Tibial nerve (tissue), 4 donors: ENCODE data around the gene PPIL4.

Experiments
- CTCF ChIP-seq, 5 experiments: fragments of 200-600 bp in 3 of 5; fragments of 450-650 bp in 2 of 5; sonication (generic) in 3 of 5; IDR thresholded peaks; one replicate each; pipeline ENCODE4 v1.5.1; 2016 to 2019; ENCODE audit warnings: antibody characterized with exemption in 5 of 5, mild to moderate bottlenecking in 3 of 5, moderate library complexity in 2 of 5
- EP300 ChIP-seq, 2 donors: sonication (generic); formaldehyde crosslinking; IDR thresholded peaks; one replicate each; pipeline ENCODE4 v1.6.1; 2017; ENCODE audit warnings: antibody characterized with exemption in 2 of 2, mild to moderate bottlenecking in 1 of 2

GRCh38 chr6:149468179-149468578 lies 77.7 kb downstream of the PPIL4 start:
- TF ChIP-seq CTCF (IDR thresholded peaks at IDR 0.05) (no peak), EP300 (IDR thresholded peaks at IDR 0.05) (no peak)
